Measurements from ENCODE around the gene CCDC196. TPM values are rescaled to one million over a fixed set of nuclear protein-coding genes. Genes with fewer than 3 reads are reported as not detected.

Gene CCDC196
- total RNA-seq, 1 experiment from 2014 or later = not detected

GRCh38 chr14:66508846-66509621 lies 22.9 kb downstream of the CCDC196 start:
- WGBS (ENCODE audit: extremely low coverage, insufficient read length, low lambda C conversion rate) = no CpG with 5 or more reads among the region's 57 CpGs
- Mint-ChIP-seq H3K9me3 (no peaks in the 10 kb centered on the region; a peak in 1 of 5 replicates), H3K27ac (0 out of 7 replicates have a peak overlapping the region, but pooled peaks of 1 of the 3 experiments have one; percentile 48)

More at GRCh38 chr14:66508846-66509621, 22.9 kb downstream of the CCDC196 start:
- H3K9me3 ChIP-seq (ENCODE audit: control insufficient read depth, low read depth, low read length) = no peaks in the 10 kb centered on the region
- TF ChIP-seq CTCF (conservative IDR thresholded peaks at IDR 0.05) = no peak
- H3K27ac ChIP-seq (ENCODE audit: insufficient read length, low read depth, low read length) = no peak overlapping the region
- peak overlapping the region; percentile 63 for H3K9ac ChIP-seq (ENCODE audit: extremely low read depth, insufficient read length, low read length)
- H3K56ac ChIP-seq (ENCODE audit: insufficient read length, low read depth, low read length) = no peak overlapping the region
- H3K4me3 Mint-ChIP-seq = peak overlapping the region; percentile 89 to 92
- H3K4me1 ChIP-seq (ENCODE audit: insufficient read depth, low read length) = no peaks in the 10 kb centered on the region
- no peak overlapping the region for H3K23ac ChIP-seq (ENCODE audit: insufficient read length, low read depth, low read length)
- no peak overlapping the region for H2BK12ac ChIP-seq (ENCODE audit: insufficient read length, low read depth, low read length)
- no peaks in the 10 kb centered on the region for H4K20me1 ChIP-seq (ENCODE audit: control insufficient read depth, insufficient read depth, insufficient read length)
- H2BK15ac ChIP-seq (ENCODE audit: low read depth, low read length) = no peak overlapping the region
- H3K4ac ChIP-seq (ENCODE audit: low read depth, low read length) = no peak overlapping the region
- no peaks in the 10 kb centered on the region for H3K79me1 ChIP-seq (ENCODE audit: insufficient read depth, low read depth, low read length, poor library complexity, severe bottlenecking)
- H2AFZ ChIP-seq (ENCODE audit: low read length) = no peak overlapping the region
- H3K4me2 ChIP-seq (ENCODE audit: insufficient read depth, insufficient read length, low read length) = peak overlapping the region; percentile 66
- H3K36me3 Mint-ChIP-seq (ENCODE audit: insufficient read depth in 1 of 3, low read depth in 3 of 3) = no peaks in the 10 kb centered on the region; a peak in 1 of 7 replicates
- no peak overlapping the region for H3K18ac ChIP-seq (ENCODE audit: insufficient read length, low read depth, low read length)
- H3K23me2 ChIP-seq (ENCODE audit: insufficient read length, low read depth, low read length, poor library complexity, severe bottlenecking) = peaks cover 14% of the 10 kb centered on the region
- no peak overlapping the region for H3T11ph ChIP-seq (ENCODE audit: low read length)
- H4K5ac ChIP-seq (ENCODE audit: insufficient read length, low read depth, low read length) = no peak overlapping the region
- H4K91ac ChIP-seq (ENCODE audit: insufficient read length, low read depth, low read length) = no peak overlapping the region
- peaks cover 13 to 14% of the 10 kb centered on the region in 2 experiments; a peak in 3 of 4 replicates for H3K4me1 Mint-ChIP-seq
- H2AK5ac ChIP-seq (ENCODE audit: insufficient read length, low read length) = no peak overlapping the region
- no peak overlapping the region for H2BK120ac ChIP-seq (ENCODE audit: low read depth, low read length, poor library complexity, severe bottlenecking)
- DNase-seq = peak; percentile 31
- no peak overlapping the region for H2BK5ac ChIP-seq (ENCODE audit: insufficient read length, low read length)
- H3K27me3 ChIP-seq (ENCODE audit: insufficient read depth, low read length) = no peaks in the 10 kb centered on the region; the same call in 1 of the 2 replicates
- H3K14ac ChIP-seq (ENCODE audit: insufficient read depth, low read length) = peak overlapping the region; percentile 34; the same call in 1 of the 2 replicates
- no peaks in the 10 kb centered on the region; the same call in 1 of the 2 replicates for H3K79me2 ChIP-seq (ENCODE audit: insufficient read depth, low read length)
- H4K8ac ChIP-seq (replicated peaks; ENCODE audit: insufficient read length, low read depth, low read length) = no peak overlapping the region
- H3K27me3 Mint-ChIP-seq (ENCODE audit: low read depth) = peaks cover 34% of the 10 kb centered on the region
- H2BK20ac ChIP-seq (ENCODE audit: low read depth, low read length, poor library complexity, severe bottlenecking) = no peak overlapping the region

Data from H9 (cell line).